GM23338 (cell line): ENCODE data around the gene MPIG6B.

ENCODE experiments used
- POLR2AphosphoS5 ChIP-seq: IDR thresholded peaks from 2 replicates; pipeline ENCODE4 v1.6.1; 2016; ENCODE audit warnings: antibody characterized with exemption, low read depth
- TF ChIP-seq, protein P1 (sequence below), 2 experiments: fragments of 200-600 bp in 1 of 2; sonication (generic) in 1 of 2; conservative IDR thresholded peaks; 2 replicates each; pipeline versions ENCODE4 v1.5.1 to v1.6.1; 2016 to 2017; ENCODE audit warnings: antibody characterized with exemption in 2 of 2, low read depth in 2 of 2, mild to moderate bottlenecking in 2 of 2, moderate library complexity in 1 of 2
- TF ChIP-seq, protein P2 (sequence below): IDR thresholded peaks from 2 replicates; pipeline ENCODE4 v1.6.1; 2016; ENCODE audit warnings: antibody characterized with exemption
- TF ChIP-seq, protein P3 (sequence below): IDR thresholded peaks from one replicate; pipeline ENCODE4 v1.6.1; 2018; ENCODE audit warnings: antibody characterized with exemption; ENCODE audit not compliant: unreplicated experiment

DNA sequence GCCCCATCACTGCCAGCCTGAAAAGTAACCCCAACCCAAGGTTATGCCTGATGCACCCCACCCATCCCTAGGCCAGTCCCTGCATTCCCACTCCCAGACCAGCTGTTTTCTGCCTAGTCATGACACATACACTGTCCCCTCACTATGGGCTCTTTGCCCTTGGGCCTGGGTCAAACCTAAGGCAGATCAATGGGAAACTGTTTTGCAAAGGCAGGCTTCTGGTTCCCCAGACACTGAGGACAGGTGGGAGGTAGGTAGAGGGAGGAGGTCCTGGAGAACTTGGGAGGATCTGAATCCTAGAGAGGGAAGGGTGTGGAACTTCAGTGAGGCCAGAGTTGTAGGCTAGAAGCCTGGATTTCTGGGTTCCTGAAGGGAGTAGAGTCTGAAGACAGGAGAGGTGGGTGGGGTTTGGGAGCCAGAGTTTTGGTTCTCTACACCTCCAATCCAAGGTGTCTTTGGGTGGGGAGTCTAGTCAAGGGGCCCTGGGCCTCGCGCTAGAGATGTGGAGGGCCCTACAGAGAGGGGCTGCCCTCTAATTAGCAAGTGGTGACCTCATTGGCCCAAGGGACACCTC, 11.2 kb downstream of the MPIG6B start:
- TF ChIP-seq, protein P1, sequence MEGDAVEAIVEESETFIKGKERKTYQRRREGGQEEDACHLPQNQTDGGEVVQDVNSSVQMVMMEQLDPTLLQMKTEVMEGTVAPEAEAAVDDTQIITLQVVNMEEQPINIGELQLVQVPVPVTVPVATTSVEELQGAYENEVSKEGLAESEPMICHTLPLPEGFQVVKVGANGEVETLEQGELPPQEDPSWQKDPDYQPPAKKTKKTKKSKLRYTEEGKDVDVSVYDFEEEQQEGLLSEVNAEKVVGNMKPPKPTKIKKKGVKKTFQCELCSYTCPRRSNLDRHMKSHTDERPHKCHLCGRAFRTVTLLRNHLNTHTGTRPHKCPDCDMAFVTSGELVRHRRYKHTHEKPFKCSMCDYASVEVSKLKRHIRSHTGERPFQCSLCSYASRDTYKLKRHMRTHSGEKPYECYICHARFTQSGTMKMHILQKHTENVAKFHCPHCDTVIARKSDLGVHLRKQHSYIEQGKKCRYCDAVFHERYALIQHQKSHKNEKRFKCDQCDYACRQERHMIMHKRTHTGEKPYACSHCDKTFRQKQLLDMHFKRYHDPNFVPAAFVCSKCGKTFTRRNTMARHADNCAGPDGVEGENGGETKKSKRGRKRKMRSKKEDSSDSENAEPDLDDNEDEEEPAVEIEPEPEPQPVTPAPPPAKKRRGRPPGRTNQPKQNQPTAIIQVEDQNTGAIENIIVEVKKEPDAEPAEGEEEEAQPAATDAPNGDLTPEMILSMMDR (conservative IDR thresholded peaks at IDR 0.05; ENCODE audit: low read depth in 2 of 2): no peak
- TF ChIP-seq, protein P2, sequence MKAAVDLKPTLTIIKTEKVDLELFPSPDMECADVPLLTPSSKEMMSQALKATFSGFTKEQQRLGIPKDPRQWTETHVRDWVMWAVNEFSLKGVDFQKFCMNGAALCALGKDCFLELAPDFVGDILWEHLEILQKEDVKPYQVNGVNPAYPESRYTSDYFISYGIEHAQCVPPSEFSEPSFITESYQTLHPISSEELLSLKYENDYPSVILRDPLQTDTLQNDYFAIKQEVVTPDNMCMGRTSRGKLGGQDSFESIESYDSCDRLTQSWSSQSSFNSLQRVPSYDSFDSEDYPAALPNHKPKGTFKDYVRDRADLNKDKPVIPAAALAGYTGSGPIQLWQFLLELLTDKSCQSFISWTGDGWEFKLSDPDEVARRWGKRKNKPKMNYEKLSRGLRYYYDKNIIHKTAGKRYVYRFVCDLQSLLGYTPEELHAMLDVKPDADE: no peak
- no peak for TF ChIP-seq POLR2AphosphoS5
- TF ChIP-seq, protein P3, sequence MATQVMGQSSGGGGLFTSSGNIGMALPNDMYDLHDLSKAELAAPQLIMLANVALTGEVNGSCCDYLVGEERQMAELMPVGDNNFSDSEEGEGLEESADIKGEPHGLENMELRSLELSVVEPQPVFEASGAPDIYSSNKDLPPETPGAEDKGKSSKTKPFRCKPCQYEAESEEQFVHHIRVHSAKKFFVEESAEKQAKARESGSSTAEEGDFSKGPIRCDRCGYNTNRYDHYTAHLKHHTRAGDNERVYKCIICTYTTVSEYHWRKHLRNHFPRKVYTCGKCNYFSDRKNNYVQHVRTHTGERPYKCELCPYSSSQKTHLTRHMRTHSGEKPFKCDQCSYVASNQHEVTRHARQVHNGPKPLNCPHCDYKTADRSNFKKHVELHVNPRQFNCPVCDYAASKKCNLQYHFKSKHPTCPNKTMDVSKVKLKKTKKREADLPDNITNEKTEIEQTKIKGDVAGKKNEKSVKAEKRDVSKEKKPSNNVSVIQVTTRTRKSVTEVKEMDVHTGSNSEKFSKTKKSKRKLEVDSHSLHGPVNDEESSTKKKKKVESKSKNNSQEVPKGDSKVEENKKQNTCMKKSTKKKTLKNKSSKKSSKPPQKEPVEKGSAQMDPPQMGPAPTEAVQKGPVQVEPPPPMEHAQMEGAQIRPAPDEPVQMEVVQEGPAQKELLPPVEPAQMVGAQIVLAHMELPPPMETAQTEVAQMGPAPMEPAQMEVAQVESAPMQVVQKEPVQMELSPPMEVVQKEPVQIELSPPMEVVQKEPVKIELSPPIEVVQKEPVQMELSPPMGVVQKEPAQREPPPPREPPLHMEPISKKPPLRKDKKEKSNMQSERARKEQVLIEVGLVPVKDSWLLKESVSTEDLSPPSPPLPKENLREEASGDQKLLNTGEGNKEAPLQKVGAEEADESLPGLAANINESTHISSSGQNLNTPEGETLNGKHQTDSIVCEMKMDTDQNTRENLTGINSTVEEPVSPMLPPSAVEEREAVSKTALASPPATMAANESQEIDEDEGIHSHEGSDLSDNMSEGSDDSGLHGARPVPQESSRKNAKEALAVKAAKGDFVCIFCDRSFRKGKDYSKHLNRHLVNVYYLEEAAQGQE: no peak
